H4 (cell line): ENCODE data around the gene TSPAN6. TPM values are rescaled to one million over a fixed set of nuclear protein-coding genes. Genes with fewer than 3 reads are reported as not detected.

Experiments used
- DNase-seq: peaks from one replicate; pipeline ENCODE4 v3.0.0-alpha.2; 2015; ENCODE audit warnings: low spot score
- total RNA-seq: library from RNA; depleted of rRNA; stranded (reverse); fragments of >200 nt; shearing (Covaris generic); gene quantifications from 2 replicates; pipeline ENCODE4 v1.2.3, GENCODE V29; 2014; rRNA removed

The TSPAN6 gene
- total RNA-seq, 1 experiment from 2014 or later = 53.5 TPM

DNA sequence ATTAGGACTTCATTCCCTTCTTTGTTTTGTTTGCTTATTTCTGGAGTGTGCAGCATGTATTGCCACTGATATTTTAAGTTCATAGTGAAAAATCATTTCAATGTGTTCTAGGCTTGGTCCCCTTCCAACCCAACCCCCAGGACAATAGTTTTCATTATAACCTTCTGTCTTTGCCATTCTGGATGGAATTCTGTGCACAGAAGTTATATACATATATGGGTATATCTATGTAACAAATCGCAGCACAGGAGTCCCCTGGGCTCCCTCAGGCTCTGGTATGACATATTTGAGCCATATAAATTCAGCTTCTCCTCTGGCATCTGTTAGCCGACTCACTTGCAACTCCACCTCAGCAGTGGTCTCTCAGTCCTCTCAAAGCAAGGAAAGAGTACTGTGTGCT lies 52.0 kb downstream of the TSPAN6 start, which contains the start of gene TNMD:
Gene TNMD, plus strand, starts transcription at position 326 of the 400 bp plus-strand sequence. CDS start 83 bp downstream, outside the sequence.
- DNase-seq = no peak

Other genes with a start within 250 kb of the TSPAN6 start
- 0.48 and 0.64 TPM in 2 replicates for gene PCDH19, start 226.5 kb downstream of the TSPAN6 start, total RNA-seq
- gene TNMD, start 51.9 kb downstream of the TSPAN6 start, total RNA-seq = not detected in 2 replicates
- gene SRPX2, start 7.4 kb upstream of the TSPAN6 start, total RNA-seq = 24.5 and 27.9 TPM in 2 replicates
- gene SYTL4, start 95.3 kb upstream of the TSPAN6 start, total RNA-seq = 2.0 and 4.6 TPM in 2 replicates
- gene CSTF2, start 183.6 kb upstream of the TSPAN6 start, total RNA-seq = 26.1 and 28.7 TPM in 2 replicates
- not detected in 2 replicates for gene NOX1, start 237.6 kb upstream of the TSPAN6 start, total RNA-seq